ENCODE results near the gene CRIM1. TPM values are rescaled to one million over a fixed set of nuclear protein-coding genes. Genes with fewer than 3 reads are reported as not detected.

The CRIM1 gene
- total RNA-seq, 4 donors from 2014 or later: 73.7 to 134 (median 80.7) TPM

- WGBS, 2 donors (ENCODE audit: low coverage in 1 of 2): 90% methylated on average over 2 of the region's 2 CpGs; no CpG with 5 or more reads in 1 of the 2 donors
- in situ Hi-C loops (cut with MboI; ENCODE audit: low pct_ligation_motif_present in 1 of 4, low pct_unique_long_range_greater_than_20kb in 1 of 4, low sequenced_read_pairs in 3 of 4) (loop anchor here in 2 of 4 donors (25.0 kb wide), 1 partner anchor 149 kb away; no protein-coding TSS in a partner anchor), intact Hi-C loops (cut with DNase I; ENCODE audit: low total_unique reads) (no loop called here)
- Histone ChIP-seq H3K27ac (no peak overlapping the region), H3K27me3 (no peaks in the 10 kb centered on the region), H3K4me3 (no peak overlapping the region), H3K36me3 (peaks cover 0 to 40% (median 18%) of the 10 kb centered on the region in 4 donors), H3K9me3 (no peaks in the 10 kb centered on the region), H3K4me1 (no peaks in the 10 kb centered on the region)
- TF ChIP-seq POLR2AphosphoS5 (IDR thresholded peaks at IDR 0.05) (no peak), POLR2A (IDR thresholded peaks at IDR 0.05) (no peak), CTCF (IDR thresholded peaks at IDR 0.05) (no peak), EP300 (IDR thresholded peaks at IDR 0.05; ENCODE audit: low read depth) (no peak)
- no peak for DNase-seq
Observed at GRCh38 chr2:36513661-36514060, 158.1 kb downstream of the CRIM1 start.

- no peaks in the 10 kb centered on the region for H3K9me3 ChIP-seq
- 94 to 96% methylated on average over 6 to 7 of the region's 7 CpGs for WGBS, 2 donors (ENCODE audit: low coverage in 1 of 2)
- no peaks in the 10 kb centered on the region for H3K4me1 ChIP-seq
- DNase-seq: no peak
- H3K4me3 ChIP-seq: no peak overlapping the region
- in situ Hi-C loops (cut with MboI; ENCODE audit: low pct_ligation_motif_present in 1 of 4, low pct_unique_long_range_greater_than_20kb in 1 of 4, low sequenced_read_pairs in 3 of 4): loop anchor here in 2 of 4 donors (25.0 kb wide), 1 partner anchor 147 kb away; no protein-coding TSS in a partner anchor
- peaks cover 0 to 59% (median 25%) of the 10 kb centered on the region in 4 donors for H3K36me3 ChIP-seq
- intact Hi-C loops (cut with DNase I; ENCODE audit: low total_unique reads): no loop called here
- no peaks in the 10 kb centered on the region for H3K27me3 ChIP-seq
- TF ChIP-seq CTCF (IDR thresholded peaks at IDR 0.05): no peak
- no peak overlapping the region for H3K27ac ChIP-seq
Observed at GRCh38 chr2:36515538-36515937, 160.0 kb downstream of the CRIM1 start.

- intact Hi-C loops (cut with DNase I; ENCODE audit: low total_unique reads): no loop called here
- Histone ChIP-seq H3K36me3 (peaks cover 0 to 59% (median 25%) of the 10 kb centered on the region in 4 donors), H3K4me3 (no peak overlapping the region), H3K9me3 (no peaks in the 10 kb centered on the region), H3K27me3 (no peaks in the 10 kb centered on the region), H3K4me1 (no peaks in the 10 kb centered on the region), H3K27ac (no peak overlapping the region)
- TF ChIP-seq CTCF (IDR thresholded peaks at IDR 0.05) (no peak), EP300 (IDR thresholded peaks at IDR 0.05; ENCODE audit: low read depth) (no peak), POLR2A (IDR thresholded peaks at IDR 0.05) (no peak), POLR2AphosphoS5 (IDR thresholded peaks at IDR 0.05) (no peak)
- in situ Hi-C loops (cut with MboI; ENCODE audit: low pct_ligation_motif_present in 1 of 4, low pct_unique_long_range_greater_than_20kb in 1 of 4, low sequenced_read_pairs in 3 of 4): loop anchor here in 2 of 4 donors (25.0 kb wide), 1 partner anchor 146 kb away; no protein-coding TSS in a partner anchor
- 71 to 76% methylated on average over 2 to 8 of the region's 8 CpGs for WGBS, 2 donors (ENCODE audit: low coverage in 1 of 2)
- DNase-seq: no peak
Observed at GRCh38 chr2:36516136-36516870, 160.7 kb downstream of the CRIM1 start.

- no peaks in the 10 kb centered on the region for H3K27me3 ChIP-seq
- no peak overlapping the region for H3K4me3 ChIP-seq
- TF ChIP-seq POLR2AphosphoS5 (IDR thresholded peaks at IDR 0.05): no peak
- TF ChIP-seq EP300 (IDR thresholded peaks at IDR 0.05; ENCODE audit: low read depth): no peak
- TF ChIP-seq POLR2A (IDR thresholded peaks at IDR 0.05): no peak
- TF ChIP-seq CTCF (IDR thresholded peaks at IDR 0.05): no peak
- intact Hi-C loops (cut with DNase I; ENCODE audit: low total_unique reads) (no loop called here), in situ Hi-C loops (cut with MboI; ENCODE audit: low pct_ligation_motif_present in 1 of 4, low pct_unique_long_range_greater_than_20kb in 1 of 4, low sequenced_read_pairs in 3 of 4) (loop anchor here in 2 of 4 donors (25.0 kb wide), 1 partner anchor 142 kb away; no protein-coding TSS in a partner anchor)
- no peak for DNase-seq
- no peaks in the 10 kb centered on the region for H3K9me3 ChIP-seq
- 96 to 100% methylated on average over 3 to 4 of the region's 4 CpGs for WGBS, 2 donors (ENCODE audit: low coverage in 1 of 2)
- H3K27ac ChIP-seq: no peak overlapping the region
- peaks cover 0 to 56% (median 14%) of the 10 kb centered on the region in 4 donors for H3K36me3 ChIP-seq
- no peaks in the 10 kb centered on the region for H3K4me1 ChIP-seq
Observed at GRCh38 chr2:36520431-36520830, 164.9 kb downstream of the CRIM1 start.
